HCT116 (cell line): ENCODE results near the gene RPS2. TPM values are rescaled to one million over a fixed set of nuclear protein-coding genes. Genes with fewer than 3 reads are reported as not detected.

Experiments used
- ATAC-seq: fragments of 200-7000 bp; cut with Tn5 transposase; 2 replicates; pipeline ENCODE4 v1.9.1; 2020; ENCODE audit warnings: mild to moderate bottlenecking, moderate library complexity
- BruUV-seq: library from RNA; stranded (reverse); fragments of 400-500 nt; replicated peaks from 2 replicates; lab custom pipeline; 2021; lab: Mats Ljungman, UMichigan
- CTCF ChIA-PET: fragments of 300-600 bp; sonication (Branson Sonifier 250); formaldehyde crosslinking; loops from one replicate; lab custom pipeline; 2021; ENCODE audit warnings: antibody characterized with exemption; lab: Charles Lee
- POLR2A ChIA-PET: fragments of 300-600, 350-600 bp; sonication (Branson Sonifier 250); formaldehyde crosslinking; loops from one replicate; lab custom pipeline; 2021; ENCODE audit warnings: antibody characterized with exemption; lab: Charles Lee
- RAD21 ChIA-PET, 2 experiments: fragments of 300-600 bp; sonication (Branson Sonifier 250); formaldehyde crosslinking; loops; one replicate each; lab custom pipeline; 2023; ENCODE audit warnings: low total read pairs in 2 of 2; ENCODE audit not compliant: uncharacterized antibody in 2 of 2, unreplicated experiment in 2 of 2, low non-redundant PET in 1 of 2; lab: Charles Lee
- DNase-seq: peaks from one replicate; pipeline ENCODE4 v3.0.0-alpha.2; 2010; ENCODE audit warnings: low read depth, low spot score
- H2AFZ ChIP-seq: fragments of 200-600 bp; shearing (Covaris generic), sonication (generic); 2 replicates; pipeline ENCODE4 v1.6.1; 2017; ENCODE audit warnings: low read depth, mixed run types, mixed read lengths, antibody characterized with exemption, low read length; ENCODE audit not compliant: poor library complexity, severe bottlenecking
- H3K27ac ChIP-seq: 2 replicates; pipeline ENCODE4 v1.5.1; 2012; ENCODE audit warnings: low read depth, low read length
- H3K27me3 ChIP-seq: fragments of 200-600 bp; sonication (generic); 2 replicates; pipeline ENCODE4 v1.6.1; 2016; ENCODE audit warnings: mixed run types, low read length, mixed read lengths; ENCODE audit not compliant: insufficient read depth
- H3K36me3 ChIP-seq, 2 experiments: fragments of 200-500 bp in 1 of 2; fragments of 200-600 bp in 1 of 2; sonication (Bioruptor generic) in 1 of 2; sonication (generic) in 1 of 2; 2 replicates each; pipeline versions ENCODE4 v1.5.1 to v1.6.1; 2014 to 2016; ENCODE audit warnings: low read length in 2 of 2, inconsistent platforms in 1 of 2, mixed read lengths in 1 of 2, mixed run types in 1 of 2; ENCODE audit not compliant: insufficient read depth in 2 of 2, control insufficient read depth in 1 of 2
- H3K4me1 ChIP-seq, 2 experiments: fragments of 200-600 bp in 1 of 2; sonication (generic) in 1 of 2; 2 replicates each; pipeline versions ENCODE4 v1.5.1 to v1.6.1; 2012 to 2017; ENCODE audit warnings: low read length in 2 of 2, inconsistent platforms in 1 of 2, mild to moderate bottlenecking in 1 of 2, mixed read lengths in 1 of 2, mixed run types in 1 of 2, moderate library complexity in 1 of 2; ENCODE audit not compliant: insufficient read depth in 2 of 2, control insufficient read depth in 1 of 2
- H3K4me2 ChIP-seq: fragments of 200-600 bp; sonication (generic); 2 replicates; pipeline ENCODE4 v1.6.1; 2017; ENCODE audit warnings: mixed run types, low read length, mixed read lengths
- H3K4me3 ChIP-seq, 2 experiments: fragments of 200-600 bp in 1 of 2; sonication (generic) in 1 of 2; replicated peaks in 1 of 2; 2 replicates each; pipeline ENCODE4 v1.5.1; 2011 to 2016; ENCODE audit warnings: low read length in 2 of 2, control low read depth in 1 of 2, low read depth in 1 of 2, mild to moderate bottlenecking in 1 of 2, mixed read lengths in 1 of 2, mixed run types in 1 of 2
- H3K79me2 ChIP-seq: fragments of 200-600 bp; sonication (generic); 2 replicates; pipeline ENCODE4 v1.6.1; 2017; ENCODE audit warnings: mild to moderate bottlenecking, mixed run types, low read length, moderate library complexity, mixed read lengths; ENCODE audit not compliant: insufficient read depth
- H3K9ac ChIP-seq: fragments of 200-600 bp; sonication (generic); 2 replicates; pipeline ENCODE4 v1.6.1; 2016; ENCODE audit warnings: low read length, mixed read lengths
- H3K9me2 ChIP-seq: fragments of 200-600 bp; sonication (generic), shearing (Covaris generic); 2 replicates; pipeline ENCODE4 v1.6.1; 2017; ENCODE audit warnings: mixed run types, mild to moderate bottlenecking, moderate library complexity; ENCODE audit not compliant: insufficient read depth
- H3K9me3 ChIP-seq, 2 experiments: fragments of 200-500 bp in 1 of 2; fragments of 200-600 bp in 1 of 2; sonication (Bioruptor generic) in 1 of 2; sonication (generic) in 1 of 2; 2 replicates each; pipeline ENCODE4 v1.6.1; 2014 to 2017; ENCODE audit warnings: low read length in 2 of 2, mixed read lengths in 2 of 2, inconsistent platforms in 1 of 2, low read depth in 1 of 2, mild to moderate bottlenecking in 1 of 2, mixed run types in 1 of 2, moderate library complexity in 1 of 2; ENCODE audit not compliant: control insufficient read depth in 1 of 2, insufficient read depth in 1 of 2
- H4K20me1 ChIP-seq: fragments of 200-600 bp; sonication (generic), shearing (Covaris generic); 2 replicates; pipeline ENCODE4 v1.6.1; 2017; ENCODE audit warnings: mixed run types, mild to moderate bottlenecking, moderate library complexity; ENCODE audit not compliant: insufficient read depth
- EGR1 ChIP-seq: IDR thresholded peaks from 2 replicates; pipeline ENCODE4 v1.6.1; 2012; ENCODE audit warnings: low read depth
- EZH2phosphoT487 ChIP-seq: fragments of 200-600 bp; IDR thresholded peaks from 2 replicates; pipeline ENCODE4 v1.6.1; 2018; ENCODE audit warnings: antibody characterized with exemption, borderline replicate concordance
- FOSL1 ChIP-seq: IDR thresholded peaks from 2 replicates; pipeline ENCODE4 v1.6.1; 2012; ENCODE audit warnings: low read depth
- POLR2A ChIP-seq: IDR thresholded peaks from 2 replicates; pipeline ENCODE4 v1.7.0; 2011; ENCODE audit warnings: borderline replicate concordance; ENCODE audit not compliant: insufficient read depth, insufficient read length; ENCODE audit errors: extremely low read depth
- SP1 ChIP-seq: IDR thresholded peaks from 2 replicates; pipeline ENCODE4 v1.6.1; 2012; ENCODE audit warnings: low read depth
- YY1 ChIP-seq: IDR thresholded peaks from 2 replicates; pipeline ENCODE4 v1.6.1; 2011; ENCODE audit warnings: low read length, low read depth, moderate library complexity, mild to moderate bottlenecking; ENCODE audit not compliant: insufficient replicate concordance; ENCODE audit errors: extremely low read depth
- ZNF274 ChIP-seq: fragments of 200-500 bp; sonication (Bioruptor generic); IDR thresholded peaks from 2 replicates; pipeline ENCODE4 v1.6.1; 2014; ENCODE audit warnings: mild to moderate bottlenecking, low read depth, low read length, inconsistent platforms
- intact Hi-C: fragments of 100-400 bp; cut with micrococcal nuclease; formaldehyde crosslinking; loops from 2 replicates; pipeline ENCODE4 v1.10.0; 2022
- total RNA-seq: library from RNA; stranded (reverse); gene quantifications from one replicate; pipeline ENCODE4 v1.2.1, GENCODE V29; 2021; ENCODE audit not compliant: unreplicated experiment
- TF ChIP-seq, protein P1 (sequence below): IDR thresholded peaks from 2 replicates; pipeline ENCODE4 v1.6.1; 2012; ENCODE audit warnings: low read depth
- TF ChIP-seq, protein P2 (sequence below): IDR thresholded peaks from 2 replicates; pipeline ENCODE4 v1.6.1; 2011; ENCODE audit warnings: mild to moderate bottlenecking, low read length, moderate library complexity; ENCODE audit not compliant: insufficient replicate concordance; ENCODE audit errors: extremely low read depth
- TF ChIP-seq, protein P3 (sequence below): IDR thresholded peaks from 2 replicates; pipeline ENCODE4 v1.6.1; 2012

RPS2 gene
- total RNA-seq, 1 experiment from 2014 or later = 6,265 TPM

DNA sequence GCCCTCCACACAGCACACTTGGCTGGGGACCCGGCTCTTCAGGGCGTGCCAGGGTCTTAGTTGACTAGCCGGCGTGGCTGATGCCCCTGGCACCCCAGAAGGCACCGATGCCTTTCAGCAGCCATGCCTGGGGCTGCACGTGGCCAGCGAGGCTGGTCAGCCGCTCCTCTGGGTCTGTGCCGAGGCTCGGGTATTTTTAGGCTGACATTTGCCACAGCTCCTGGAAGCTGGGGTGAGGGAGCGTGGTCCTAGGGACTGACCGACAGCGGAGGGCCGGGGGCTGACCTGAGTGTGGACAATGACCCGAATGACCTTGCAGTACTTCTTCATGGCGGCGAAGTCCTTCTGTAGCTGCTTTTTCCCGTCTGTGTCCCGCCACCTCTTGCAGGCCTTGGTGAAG lies 14.1 kb downstream of the RPS2 start (continued):
- TF ChIP-seq, protein P1, sequence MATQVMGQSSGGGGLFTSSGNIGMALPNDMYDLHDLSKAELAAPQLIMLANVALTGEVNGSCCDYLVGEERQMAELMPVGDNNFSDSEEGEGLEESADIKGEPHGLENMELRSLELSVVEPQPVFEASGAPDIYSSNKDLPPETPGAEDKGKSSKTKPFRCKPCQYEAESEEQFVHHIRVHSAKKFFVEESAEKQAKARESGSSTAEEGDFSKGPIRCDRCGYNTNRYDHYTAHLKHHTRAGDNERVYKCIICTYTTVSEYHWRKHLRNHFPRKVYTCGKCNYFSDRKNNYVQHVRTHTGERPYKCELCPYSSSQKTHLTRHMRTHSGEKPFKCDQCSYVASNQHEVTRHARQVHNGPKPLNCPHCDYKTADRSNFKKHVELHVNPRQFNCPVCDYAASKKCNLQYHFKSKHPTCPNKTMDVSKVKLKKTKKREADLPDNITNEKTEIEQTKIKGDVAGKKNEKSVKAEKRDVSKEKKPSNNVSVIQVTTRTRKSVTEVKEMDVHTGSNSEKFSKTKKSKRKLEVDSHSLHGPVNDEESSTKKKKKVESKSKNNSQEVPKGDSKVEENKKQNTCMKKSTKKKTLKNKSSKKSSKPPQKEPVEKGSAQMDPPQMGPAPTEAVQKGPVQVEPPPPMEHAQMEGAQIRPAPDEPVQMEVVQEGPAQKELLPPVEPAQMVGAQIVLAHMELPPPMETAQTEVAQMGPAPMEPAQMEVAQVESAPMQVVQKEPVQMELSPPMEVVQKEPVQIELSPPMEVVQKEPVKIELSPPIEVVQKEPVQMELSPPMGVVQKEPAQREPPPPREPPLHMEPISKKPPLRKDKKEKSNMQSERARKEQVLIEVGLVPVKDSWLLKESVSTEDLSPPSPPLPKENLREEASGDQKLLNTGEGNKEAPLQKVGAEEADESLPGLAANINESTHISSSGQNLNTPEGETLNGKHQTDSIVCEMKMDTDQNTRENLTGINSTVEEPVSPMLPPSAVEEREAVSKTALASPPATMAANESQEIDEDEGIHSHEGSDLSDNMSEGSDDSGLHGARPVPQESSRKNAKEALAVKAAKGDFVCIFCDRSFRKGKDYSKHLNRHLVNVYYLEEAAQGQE = no peak
- TF ChIP-seq FOSL1 (no peak), POLR2A (no peak), ZNF274 (no peak)

DNA sequence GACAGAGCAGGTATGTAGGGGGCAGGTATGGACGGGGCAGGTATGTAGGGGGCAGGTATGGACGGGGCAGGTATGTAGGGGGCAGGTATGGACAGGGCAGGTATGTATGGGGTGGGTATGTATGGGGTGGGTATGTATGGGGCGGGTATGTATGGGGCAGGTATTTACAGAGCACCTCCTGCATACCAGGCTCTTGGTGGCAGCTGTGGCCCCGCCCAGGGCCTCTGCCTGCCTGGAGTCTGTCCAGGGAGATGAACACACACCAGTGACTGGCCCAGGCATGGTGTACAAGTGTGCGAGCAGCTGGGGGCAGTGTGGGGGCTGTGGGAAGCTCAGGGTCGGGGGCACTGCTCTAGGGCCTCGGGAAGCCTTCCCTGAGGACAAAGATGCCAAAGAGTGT lies 14.6 kb downstream of the RPS2 start:
- TF ChIP-seq, protein P2, sequence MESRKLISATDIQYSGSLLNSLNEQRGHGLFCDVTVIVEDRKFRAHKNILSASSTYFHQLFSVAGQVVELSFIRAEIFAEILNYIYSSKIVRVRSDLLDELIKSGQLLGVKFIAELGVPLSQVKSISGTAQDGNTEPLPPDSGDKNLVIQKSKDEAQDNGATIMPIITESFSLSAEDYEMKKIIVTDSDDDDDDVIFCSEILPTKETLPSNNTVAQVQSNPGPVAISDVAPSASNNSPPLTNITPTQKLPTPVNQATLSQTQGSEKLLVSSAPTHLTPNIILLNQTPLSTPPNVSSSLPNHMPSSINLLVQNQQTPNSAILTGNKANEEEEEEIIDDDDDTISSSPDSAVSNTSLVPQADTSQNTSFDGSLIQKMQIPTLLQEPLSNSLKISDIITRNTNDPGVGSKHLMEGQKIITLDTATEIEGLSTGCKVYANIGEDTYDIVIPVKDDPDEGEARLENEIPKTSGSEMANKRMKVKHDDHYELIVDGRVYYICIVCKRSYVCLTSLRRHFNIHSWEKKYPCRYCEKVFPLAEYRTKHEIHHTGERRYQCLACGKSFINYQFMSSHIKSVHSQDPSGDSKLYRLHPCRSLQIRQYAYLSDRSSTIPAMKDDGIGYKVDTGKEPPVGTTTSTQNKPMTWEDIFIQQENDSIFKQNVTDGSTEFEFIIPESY = no peak
- TF ChIP-seq FOSL1 = no peak
- TF ChIP-seq, protein P1 = no peak
- no peak for TF ChIP-seq YY1
- TF ChIP-seq ZNF274 = no peak
- no peak for TF ChIP-seq EGR1
- TF ChIP-seq SP1 = no peak
- TF ChIP-seq EZH2phosphoT487 = no peak
- TF ChIP-seq, protein P3, sequence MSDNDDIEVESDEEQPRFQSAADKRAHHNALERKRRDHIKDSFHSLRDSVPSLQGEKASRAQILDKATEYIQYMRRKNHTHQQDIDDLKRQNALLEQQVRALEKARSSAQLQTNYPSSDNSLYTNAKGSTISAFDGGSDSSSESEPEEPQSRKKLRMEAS = no peak
- Histone ChIP-seq H3K27ac (no peak overlapping the region; the same call in 1 of the 2 replicates), H3K4me1 (peaks cover 0 to 2% of the 10 kb centered on the region in 2 experiments; a peak in 3 of 4 replicates), H3K9ac (no peak overlapping the region), H3K27me3 (no peaks in the 10 kb centered on the region), H4K20me1 (no peaks in the 10 kb centered on the region), H3K36me3 (no peaks in the 10 kb centered on the region), H3K9me2 (no peaks in the 10 kb centered on the region), H3K9me3 (no peaks in the 10 kb centered on the region), H3K79me2 (no peaks in the 10 kb centered on the region), H3K4me3 (no peak overlapping the region), H3K4me2 (no peak overlapping the region), H2AFZ (no peak overlapping the region)
- POLR2A ChIA-PET = interaction anchor here (1.1 kb wide), 1 partner anchor 15 kb away, joined by 4 read pairs; the partner anchor contains the start of gene RPS2
- DNase-seq = no peak
- intact Hi-C loops = no loop called here
- RAD21 ChIA-PET = no interaction called here
- BruUV-seq = no TSS peak
- peak; percentile 56 for ATAC-seq
- CTCF ChIA-PET = interaction anchor here (0.6 kb wide), 1 partner anchor 137 kb away, joined by 3 read pairs; no protein-coding TSS in a partner anchor
